GM12891 (cell line): Measurements from ENCODE around the gene CCSER1.

Source experiments
- POLR2A ChIP-seq: IDR thresholded peaks from 2 replicates; pipeline ENCODE4 v1.6.1; 2011; ENCODE audit warnings: low read depth, low read length, control low read depth
- POLR2AphosphoS5 ChIP-seq: IDR thresholded peaks from 2 replicates; pipeline ENCODE4 v1.6.1; 2011; ENCODE audit warnings: low read depth, low read length, control low read depth
- POU2F2 ChIP-seq: IDR thresholded peaks from 2 replicates; pipeline ENCODE4 v1.6.1; 2011; ENCODE audit warnings: low read depth, mild to moderate bottlenecking, control low read depth, low read length, moderate library complexity
- SPI1 ChIP-seq: IDR thresholded peaks from 2 replicates; pipeline ENCODE4 v1.6.1; 2011; ENCODE audit warnings: low read depth, low read length, control low read depth
- TAF1 ChIP-seq: IDR thresholded peaks from 2 replicates; pipeline ENCODE4 v1.6.1; 2011; ENCODE audit warnings: low read depth, low read length, control low read depth

- TF ChIP-seq POU2F2 (no peak), POLR2A (no peak), POLR2AphosphoS5 (no peak), SPI1 (no peak), TAF1 (no peak)
Measured at GRCh38 chr4:90185416-90185815, 58.2 kb downstream of the CCSER1 start.
